NT2/D1 (cell line): Measurements from ENCODE around the gene GM2A.

Experiments used
- DNase-seq: peaks from one replicate; pipeline ENCODE4 v3.0.0-alpha.2; 2011; ENCODE audit warnings: low read depth, low spot score
- H3K27me3 ChIP-seq: 2 replicates; pipeline ENCODE4 v1.6.0; 2011; ENCODE audit warnings: mild to moderate bottlenecking; ENCODE audit not compliant: insufficient read length, insufficient read depth
- H3K36me3 ChIP-seq: 2 replicates; pipeline ENCODE4 v1.6.1; 2011; ENCODE audit warnings: mild to moderate bottlenecking, low read length, mixed read lengths; ENCODE audit not compliant: insufficient read depth, insufficient read length
- H3K4me1 ChIP-seq: 2 replicates; pipeline ENCODE4 v1.5.1; 2011; ENCODE audit not compliant: insufficient read depth, insufficient read length
- H3K4me3 ChIP-seq: 2 replicates; pipeline ENCODE4 v1.5.1; 2011; ENCODE audit warnings: low read depth; ENCODE audit not compliant: insufficient read length
- H3K9ac ChIP-seq: 2 replicates; pipeline ENCODE4 v1.6.0; 2011; ENCODE audit warnings: low read depth; ENCODE audit not compliant: insufficient read length
- H3K9me3 ChIP-seq: 2 replicates; pipeline ENCODE4 v1.5.1; 2011; ENCODE audit warnings: mild to moderate bottlenecking, low read length; ENCODE audit not compliant: insufficient read depth
- SUZ12 ChIP-seq: IDR thresholded peaks from 2 replicates; pipeline ENCODE4 v1.6.1; 2011; ENCODE audit not compliant: insufficient read length, insufficient read depth; ENCODE audit errors: extremely low read depth
- YY1 ChIP-seq: IDR thresholded peaks from 2 replicates; pipeline ENCODE4 v1.6.1; 2011; ENCODE audit not compliant: insufficient read length, insufficient read depth
- ZNF274 ChIP-seq: IDR thresholded peaks from 2 replicates; pipeline ENCODE4 v1.6.1; 2011; ENCODE audit warnings: mild to moderate bottlenecking, low read depth, low read length

The GM2A gene

GRCh38 chr5:151281001-151281639 is 28.1 kb downstream of the GM2A start:
- Histone ChIP-seq H3K27me3 (no peaks in the 10 kb centered on the region), H3K4me1 (no peaks in the 10 kb centered on the region), H3K9me3 (no peaks in the 10 kb centered on the region), H3K36me3 (no peaks in the 10 kb centered on the region), H3K9ac (no peak overlapping the region), H3K4me3 (no peak overlapping the region)
- DNase-seq = no peak
- no peak for TF ChIP-seq SUZ12
- TF ChIP-seq YY1 = no peak
- TF ChIP-seq ZNF274 = no peak

DNA sequence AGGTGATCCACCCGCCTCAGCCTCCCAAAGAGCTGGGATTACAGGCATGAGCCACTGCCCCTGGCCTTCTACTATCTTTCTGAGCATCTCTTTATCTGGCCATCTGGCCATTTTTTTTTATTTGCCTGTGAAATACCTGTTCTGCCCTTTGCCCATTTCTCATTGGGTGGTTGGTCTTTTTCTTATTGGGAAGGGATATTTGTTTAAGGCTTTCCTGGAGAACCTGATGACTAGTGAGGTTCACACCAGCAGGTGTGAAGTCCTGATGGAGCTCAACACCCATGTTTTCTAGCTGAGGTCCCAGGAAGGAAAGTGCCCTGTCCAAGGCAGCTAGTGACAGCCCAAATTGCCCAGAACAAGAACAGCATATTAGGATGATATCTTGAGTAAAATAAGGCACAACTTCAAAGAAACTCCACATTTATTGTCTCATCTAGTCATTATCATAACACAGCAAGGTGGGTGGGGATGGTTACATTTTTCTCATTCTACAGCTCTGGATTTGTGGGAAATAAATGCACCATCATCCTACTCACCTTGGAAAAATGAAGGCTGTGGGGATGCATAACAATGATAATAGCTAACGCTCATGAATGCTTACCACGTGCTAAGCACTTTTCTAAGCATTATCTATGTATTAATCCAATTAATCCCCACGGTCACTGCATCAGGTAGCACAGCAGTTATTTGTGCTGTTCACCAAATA is 30.3 kb downstream of the GM2A start:
- no peak overlapping the region for H3K9ac ChIP-seq
- no peaks in the 10 kb centered on the region for H3K9me3 ChIP-seq
- H3K36me3 ChIP-seq = no peaks in the 10 kb centered on the region
- no peak overlapping the region for H3K4me3 ChIP-seq
- no peak for DNase-seq
- TF ChIP-seq YY1 = no peak
- no peak for TF ChIP-seq ZNF274
- TF ChIP-seq SUZ12 = no peak
- H3K27me3 ChIP-seq = no peaks in the 10 kb centered on the region
- H3K4me1 ChIP-seq = no peaks in the 10 kb centered on the region

DNA sequence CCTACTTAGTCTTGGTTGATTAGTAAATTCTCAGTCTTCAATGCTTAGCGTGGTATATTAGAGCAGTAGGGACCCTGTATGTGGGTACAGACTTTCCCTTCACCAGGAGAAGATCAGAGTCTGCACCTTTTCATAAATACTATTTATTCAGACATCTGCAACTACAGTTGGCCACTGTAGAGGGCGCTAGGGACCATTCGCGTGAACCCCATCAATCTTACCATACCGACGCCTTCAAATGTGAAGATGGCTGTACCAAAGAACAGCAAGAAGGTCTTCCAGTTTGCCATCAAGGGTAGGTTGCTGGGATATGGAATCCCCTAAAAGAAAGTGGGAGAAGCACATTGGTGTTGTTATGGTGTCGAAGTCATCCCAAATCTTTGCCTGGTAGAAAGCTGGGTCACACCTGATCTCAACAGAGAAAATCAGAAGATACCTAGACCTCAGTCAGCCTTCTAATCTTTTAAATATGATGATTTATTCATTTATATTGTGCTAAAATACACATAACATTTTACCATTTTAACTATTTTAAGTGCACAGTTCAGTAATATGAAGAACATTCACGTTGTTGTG is 31.5 kb downstream of the GM2A start:
- Histone ChIP-seq H3K27me3 (no peaks in the 10 kb centered on the region), H3K9ac (no peak overlapping the region), H3K4me3 (no peak overlapping the region), H3K4me1 (no peaks in the 10 kb centered on the region), H3K36me3 (no peaks in the 10 kb centered on the region), H3K9me3 (no peaks in the 10 kb centered on the region)
- TF ChIP-seq YY1 (no peak), SUZ12 (no peak), ZNF274 (no peak)
- DNase-seq = no peak

- no peak for DNase-seq
- H3K4me1 ChIP-seq = no peaks in the 10 kb centered on the region
- H3K9ac ChIP-seq = no peak overlapping the region
- H3K4me3 ChIP-seq = no peak overlapping the region
- TF ChIP-seq SUZ12 = no peak
- TF ChIP-seq ZNF274 = no peak
- TF ChIP-seq YY1 = no peak
- H3K36me3 ChIP-seq = no peaks in the 10 kb centered on the region
- H3K9me3 ChIP-seq = no peaks in the 10 kb centered on the region
- no peaks in the 10 kb centered on the region for H3K27me3 ChIP-seq
Measured at GRCh38 chr5:151285683-151286082, 32.7 kb downstream of the GM2A start.

DNA sequence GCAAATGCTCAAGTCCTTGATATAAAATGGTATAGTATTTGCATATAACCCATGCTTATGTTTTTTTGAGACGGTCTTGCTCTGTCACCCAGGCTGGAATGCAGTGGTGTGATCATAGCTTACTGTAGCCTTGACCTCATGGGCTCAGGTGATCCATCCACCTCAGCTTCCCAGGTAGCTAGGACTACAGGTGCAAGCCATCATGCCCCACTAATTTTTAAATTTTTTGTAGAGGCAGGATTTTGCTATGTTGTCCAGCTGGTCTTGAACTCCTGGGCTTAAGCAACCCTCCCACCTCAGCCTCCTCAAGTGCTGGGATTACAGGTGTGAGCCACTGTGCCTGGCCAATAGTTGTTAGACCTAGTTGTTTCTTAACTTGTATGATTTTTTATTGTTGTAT is 33.3 kb downstream of the GM2A start:
- DNase-seq = no peak
- H3K9me3 ChIP-seq = no peaks in the 10 kb centered on the region

GRCh38 chr5:151288180-151288579 is 35.2 kb downstream of the GM2A start:
- Histone ChIP-seq H3K9ac (no peak overlapping the region), H3K9me3 (no peaks in the 10 kb centered on the region), H3K36me3 (no peaks in the 10 kb centered on the region), H3K27me3 (no peaks in the 10 kb centered on the region), H3K4me3 (no peak overlapping the region), H3K4me1 (no peaks in the 10 kb centered on the region)
- DNase-seq = no peak
- TF ChIP-seq SUZ12 (no peak), ZNF274 (no peak), YY1 (no peak)

More for the DNA sequence above, 33.3 kb downstream of the GM2A start:
- Histone ChIP-seq H3K36me3 (no peaks in the 10 kb centered on the region), H3K4me1 (no peaks in the 10 kb centered on the region), H3K4me3 (no peak overlapping the region), H3K27me3 (no peaks in the 10 kb centered on the region), H3K9ac (no peak overlapping the region)
- TF ChIP-seq ZNF274 (no peak), SUZ12 (no peak), YY1 (no peak)

DNA sequence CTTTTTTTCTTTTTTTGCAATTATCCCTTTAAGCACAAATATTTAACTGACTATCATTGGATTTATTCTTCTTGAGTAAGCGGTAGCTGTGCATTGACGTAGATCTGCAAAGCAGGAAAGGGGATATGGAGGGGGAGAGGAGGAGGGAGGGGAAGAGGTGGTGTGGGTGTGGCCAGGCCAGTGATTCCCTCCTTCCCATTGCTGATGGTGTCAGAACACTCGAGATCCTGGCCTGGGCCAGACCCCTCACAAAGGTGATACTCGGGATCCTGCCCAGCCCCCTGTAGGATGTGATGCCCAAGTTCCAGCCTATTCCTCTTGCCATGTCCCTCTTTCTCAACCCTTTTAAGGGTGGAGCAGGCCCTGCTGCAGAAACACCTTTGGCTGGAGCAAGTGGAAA is 40.6 kb downstream of the GM2A start:
- H3K9ac ChIP-seq = no peak overlapping the region
- H3K4me3 ChIP-seq = no peak overlapping the region
- H3K36me3 ChIP-seq = no peaks in the 10 kb centered on the region
- DNase-seq = no peak
- H3K9me3 ChIP-seq = no peaks in the 10 kb centered on the region
- TF ChIP-seq YY1 = no peak
- no peak for TF ChIP-seq SUZ12
- no peak for TF ChIP-seq ZNF274
- H3K4me1 ChIP-seq = no peaks in the 10 kb centered on the region
- H3K27me3 ChIP-seq = no peaks in the 10 kb centered on the region

DNA sequence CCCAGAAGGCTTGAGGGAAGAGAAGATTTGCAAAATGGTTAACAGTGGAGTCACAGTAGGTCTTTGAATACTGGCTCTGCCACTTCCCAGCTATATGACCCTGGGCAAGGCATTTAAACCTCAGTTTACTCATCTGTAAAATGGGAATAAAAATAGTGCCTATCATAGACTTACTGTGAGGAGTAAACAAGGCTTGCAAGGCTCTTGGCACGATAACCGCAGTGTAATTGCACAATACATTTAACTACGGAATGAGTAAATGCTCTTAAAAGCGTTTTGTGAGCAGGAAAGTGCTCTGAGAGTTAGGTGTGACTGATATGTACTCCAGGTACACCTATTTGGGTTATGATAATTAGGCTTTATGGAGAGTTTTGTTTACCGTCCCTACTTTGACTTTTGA is 42.2 kb downstream of the GM2A start:
- Histone ChIP-seq H3K4me1 (no peaks in the 10 kb centered on the region), H3K36me3 (no peaks in the 10 kb centered on the region), H3K4me3 (no peak overlapping the region), H3K27me3 (no peaks in the 10 kb centered on the region), H3K9me3 (no peaks in the 10 kb centered on the region), H3K9ac (no peak overlapping the region)
- TF ChIP-seq ZNF274 (no peak), SUZ12 (no peak)
- no peak for DNase-seq
